ENCODE measurements around the gene LACTBL1. TPM values are rescaled to one million over a fixed set of nuclear protein-coding genes. Genes with fewer than 3 reads are reported as not detected.
A peak's percentile ranks its signal among the peaks of the same experiment; 100 is the strongest.

LACTBL1 gene, protein sequence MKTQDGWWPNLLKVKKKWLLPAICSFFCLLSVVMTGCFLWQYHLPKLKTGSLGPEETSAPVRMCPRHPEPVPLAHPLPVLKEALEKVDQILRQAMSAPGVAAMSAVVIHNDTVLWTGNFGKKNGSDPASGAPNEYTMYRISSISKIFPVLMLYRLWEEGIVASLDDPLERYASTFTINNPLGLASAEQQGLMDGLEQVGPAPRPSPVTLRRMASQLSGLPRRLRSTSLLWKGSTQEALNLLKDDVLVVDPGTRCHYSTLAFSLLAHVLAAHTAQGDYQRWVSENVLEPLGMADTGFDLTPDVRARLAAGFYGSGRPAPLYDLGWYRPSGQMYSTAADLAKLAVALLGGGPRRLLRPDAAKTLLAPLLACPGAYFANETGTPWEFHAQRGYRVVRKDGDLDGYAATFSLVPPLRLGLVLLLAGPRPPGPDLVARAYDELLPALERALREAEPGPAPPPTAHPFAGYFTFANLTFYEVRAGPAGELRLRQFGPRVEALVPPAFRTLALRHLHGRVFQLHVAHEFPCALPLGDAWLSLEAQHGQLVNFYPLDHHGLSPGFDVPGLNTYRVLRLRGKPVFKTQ
- total RNA-seq, result not detected

DNA sequence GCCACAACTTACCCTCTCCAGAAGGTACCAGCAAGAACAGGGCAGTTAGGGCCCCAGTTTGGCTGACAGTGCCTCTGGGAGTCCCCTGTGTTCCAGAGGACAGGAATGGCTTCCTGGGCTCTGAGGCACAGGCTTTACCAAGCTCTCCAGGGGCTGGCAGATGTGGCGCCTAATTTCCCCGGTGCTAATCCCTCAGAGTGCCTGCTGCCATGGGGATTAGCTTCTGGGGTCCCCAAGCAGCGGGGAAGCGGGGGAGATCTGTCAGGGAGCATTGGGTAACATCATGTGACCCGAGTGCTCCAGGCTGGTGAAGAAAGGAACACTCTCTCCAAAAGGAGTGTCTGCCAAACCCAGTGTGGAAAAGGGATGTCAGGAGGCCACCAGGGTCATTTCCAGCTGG is at the start of gene LACTBL1:
LACTBL1 (minus strand) TSS at position 107 of the 400 bp plus-strand sequence. CDS start 550 bp downstream, outside the sequence.
- DNase-seq (no peak), ATAC-seq (no peak)
- H3K36me3 Mint-ChIP-seq (ENCODE audit: low read depth), result no peaks in the 10 kb centered on the region
- CTCF ChIA-PET, result interaction anchor here (1.0 to 2.4 kb wide), 2 partner anchors 9 to 212 kb away, joined by 4 to 8 read pairs; no protein-coding TSS in a partner anchor
- TF ChIP-seq, protein P1, sequence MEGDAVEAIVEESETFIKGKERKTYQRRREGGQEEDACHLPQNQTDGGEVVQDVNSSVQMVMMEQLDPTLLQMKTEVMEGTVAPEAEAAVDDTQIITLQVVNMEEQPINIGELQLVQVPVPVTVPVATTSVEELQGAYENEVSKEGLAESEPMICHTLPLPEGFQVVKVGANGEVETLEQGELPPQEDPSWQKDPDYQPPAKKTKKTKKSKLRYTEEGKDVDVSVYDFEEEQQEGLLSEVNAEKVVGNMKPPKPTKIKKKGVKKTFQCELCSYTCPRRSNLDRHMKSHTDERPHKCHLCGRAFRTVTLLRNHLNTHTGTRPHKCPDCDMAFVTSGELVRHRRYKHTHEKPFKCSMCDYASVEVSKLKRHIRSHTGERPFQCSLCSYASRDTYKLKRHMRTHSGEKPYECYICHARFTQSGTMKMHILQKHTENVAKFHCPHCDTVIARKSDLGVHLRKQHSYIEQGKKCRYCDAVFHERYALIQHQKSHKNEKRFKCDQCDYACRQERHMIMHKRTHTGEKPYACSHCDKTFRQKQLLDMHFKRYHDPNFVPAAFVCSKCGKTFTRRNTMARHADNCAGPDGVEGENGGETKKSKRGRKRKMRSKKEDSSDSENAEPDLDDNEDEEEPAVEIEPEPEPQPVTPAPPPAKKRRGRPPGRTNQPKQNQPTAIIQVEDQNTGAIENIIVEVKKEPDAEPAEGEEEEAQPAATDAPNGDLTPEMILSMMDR (IDR thresholded peaks at IDR 0.05), result no peak
- no peak within 1 kb of the TSS for H3K4me3 Mint-ChIP-seq
- intact Hi-C loops (cut with micrococcal nuclease), result no loop called here
- H3K9me3 Mint-ChIP-seq, result no peaks in the 10 kb centered on the region
- no peak within 1 kb of the TSS for H3K27ac Mint-ChIP-seq
- POLR2A ChIA-PET, result no interaction called here
- no peaks in the 10 kb centered on the region for H3K4me1 Mint-ChIP-seq (ENCODE audit: low read depth)
- peaks cover 39% of the 10 kb centered on the region for H3K27me3 Mint-ChIP-seq

DNA sequence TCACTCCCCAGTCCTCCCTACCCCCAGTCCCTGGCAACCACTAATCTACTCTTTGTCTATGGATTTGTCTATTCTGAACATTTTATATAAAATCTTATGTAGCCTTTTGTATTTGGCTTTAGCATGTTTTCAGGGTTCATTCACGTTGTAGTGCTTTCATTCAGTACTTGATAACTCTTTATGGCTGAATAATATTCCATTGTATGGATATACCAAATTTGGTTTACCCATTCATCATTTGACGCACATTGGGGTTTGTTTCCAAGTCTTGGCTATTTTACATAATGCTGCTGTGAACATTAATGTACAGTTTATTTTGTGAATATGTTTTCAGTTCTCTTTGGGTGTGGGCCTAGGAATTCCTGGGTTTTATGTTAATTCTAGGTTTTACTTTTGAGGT is 49.2 kb upstream of the LACTBL1 start:
- H3K27ac Mint-ChIP-seq, result no peak overlapping the region
- H3K36me3 Mint-ChIP-seq (ENCODE audit: low read depth), result peaks cover 21% of the 10 kb centered on the region
- DNase-seq, result no peak
- ChIA-PET POLR2A (no interaction called here), CTCF (no interaction called here)
- intact Hi-C loops (cut with micrococcal nuclease), result no loop called here
- no peaks in the 10 kb centered on the region for H3K27me3 Mint-ChIP-seq
- TF ChIP-seq, protein P1 (IDR thresholded peaks at IDR 0.05), result no peak
- peaks cover 9% of the 10 kb centered on the region for H3K9me3 Mint-ChIP-seq
- H3K4me3 Mint-ChIP-seq, result no peak overlapping the region
- ATAC-seq, result no peak
- peaks cover 50% of the 10 kb centered on the region for H3K4me1 Mint-ChIP-seq (ENCODE audit: low read depth)

DNA sequence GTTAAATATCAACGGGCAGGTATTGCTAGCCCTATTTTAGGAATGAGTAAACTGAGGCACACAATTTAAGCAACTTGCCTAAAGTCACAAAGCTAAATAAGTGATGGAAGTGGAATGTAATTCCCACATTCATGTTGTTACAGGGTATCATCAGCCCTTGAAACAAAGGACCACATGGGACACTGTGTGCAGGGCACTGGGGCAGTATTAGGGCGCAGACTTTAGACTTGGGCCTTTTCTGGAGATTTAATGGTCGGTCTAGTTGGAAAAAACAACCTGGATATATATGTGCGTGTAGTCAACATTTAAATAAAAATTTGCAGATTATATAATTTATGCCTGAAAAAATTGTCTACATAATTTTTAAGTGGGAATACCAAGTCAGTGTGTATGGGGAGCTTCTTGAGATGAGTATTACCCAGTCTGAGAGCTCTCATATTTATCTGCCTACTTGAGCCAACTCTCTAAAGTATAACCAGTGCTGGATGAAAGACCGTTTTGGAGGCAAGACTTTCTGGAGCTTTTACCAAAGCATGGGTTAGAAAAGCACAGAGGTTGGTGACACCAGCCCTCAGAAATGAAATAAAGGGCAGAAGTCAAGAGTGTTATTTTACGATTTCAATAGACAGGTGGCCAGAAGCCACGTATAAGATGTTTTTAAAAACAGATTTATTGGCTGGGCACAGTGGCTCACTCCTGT is 48.2 kb upstream of the LACTBL1 start:
- CTCF ChIA-PET, result interaction anchor here (1.0 to 2.3 kb wide), 3 partner anchors 11 to 163 kb away, joined by 3 to 11 read pairs (median 3); no protein-coding TSS in a partner anchor
- H3K9me3 Mint-ChIP-seq, result peaks cover 9% of the 10 kb centered on the region
- TF ChIP-seq, protein P1 (IDR thresholded peaks at IDR 0.05), result no peak
- no peak for ATAC-seq
- H3K27me3 Mint-ChIP-seq, result no peaks in the 10 kb centered on the region
- intact Hi-C loops (cut with micrococcal nuclease), result no loop called here
- H3K27ac Mint-ChIP-seq, result peak overlapping the region; percentile 85
- POLR2A ChIA-PET, result interaction anchor here (1.2 kb wide), 1 partner anchor 11 kb away, joined by 3 read pairs; no protein-coding TSS in a partner anchor
- peak overlapping the region; percentile 93 for H3K4me3 Mint-ChIP-seq
- H3K4me1 Mint-ChIP-seq (ENCODE audit: low read depth), result peaks cover 41% of the 10 kb centered on the region
- peaks cover 21% of the 10 kb centered on the region for H3K36me3 Mint-ChIP-seq (ENCODE audit: low read depth)
- DNase-seq, result no peak

DNA sequence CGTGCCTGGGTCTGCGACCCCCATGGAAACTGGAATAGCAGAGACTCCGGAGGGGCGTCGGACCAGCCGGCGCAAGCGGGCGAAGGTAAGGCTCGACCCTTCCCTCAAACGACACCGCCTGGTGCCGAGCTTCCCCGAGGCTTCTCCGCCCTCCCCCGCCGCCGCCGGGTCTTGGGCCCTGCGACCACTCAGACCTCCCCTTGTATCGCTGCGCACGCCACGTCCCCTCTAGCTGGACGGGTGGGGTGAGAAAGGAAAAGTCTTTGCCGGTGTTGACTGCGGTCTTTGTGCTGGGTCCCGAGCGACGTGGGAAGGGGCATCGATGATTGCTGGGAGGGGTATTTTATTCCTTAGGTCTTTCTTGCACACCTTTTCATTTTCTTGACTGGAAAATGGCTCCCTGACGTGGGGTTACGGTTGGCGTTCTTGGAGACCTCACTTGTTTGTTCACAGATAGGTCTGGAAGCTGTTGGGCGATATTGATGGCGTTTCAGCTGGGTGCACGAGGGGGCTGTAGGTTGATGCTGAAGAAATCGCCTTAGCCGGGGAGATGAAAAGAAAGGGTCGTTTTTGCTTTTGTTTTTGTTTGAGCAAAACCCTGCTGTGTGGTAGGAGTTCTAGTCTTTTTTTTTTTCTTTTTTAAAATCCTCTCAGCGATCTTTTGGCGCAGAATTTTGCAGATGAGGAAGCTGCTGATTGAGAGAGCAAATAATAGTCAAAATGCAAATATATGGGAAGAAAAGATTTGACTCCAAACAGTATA is 47.4 kb upstream of the LACTBL1 start:
- intact Hi-C loops (cut with micrococcal nuclease), result no loop called here
- peak; percentile 25 for ATAC-seq
- peak overlapping the region; percentile 85 for H3K27ac Mint-ChIP-seq
- peak overlapping the region; percentile 93 for H3K4me3 Mint-ChIP-seq
- H3K27me3 Mint-ChIP-seq, result no peaks in the 10 kb centered on the region
- TF ChIP-seq, protein P1 (IDR thresholded peaks at IDR 0.05), result no peak
- peaks cover 9% of the 10 kb centered on the region for H3K9me3 Mint-ChIP-seq
- ChIA-PET CTCF (interaction anchor here (1.0 to 2.3 kb wide), 2 partner anchors 18 to 164 kb away, joined by 3 to 11 read pairs; no protein-coding TSS in a partner anchor), POLR2A (interaction anchor here (0.6 to 1.5 kb wide), 4 partner anchors 10 to 149 kb away, joined by 3 to 6 read pairs (median 3); partner anchors contain the start of gene LUZP1)
- H3K36me3 Mint-ChIP-seq (ENCODE audit: low read depth), result peaks cover 21% of the 10 kb centered on the region
- H3K4me1 Mint-ChIP-seq (ENCODE audit: low read depth), result peaks cover 38% of the 10 kb centered on the region
- peak; percentile 39 for DNase-seq

All from activated CD8-positive, alpha-beta T cell treated with anti-CD3 and anti-CD28 coated beads for 36 hours (primary cell).